Stimulated activated CD8-positive, alpha-beta memory T cell treated with anti-CD3 and anti-CD28 coated beads, Interleukin-7, amount 100 ng/mL, for 24 hours (primary cell): ENCODE data around the gene KCNG2.

ENCODE experiments used
- DNase-seq: peaks from one replicate; pipeline ENCODE4 v3.0.0-alpha.2; 2020; ENCODE audit warnings: low read depth

The KCNG2 gene

DNA sequence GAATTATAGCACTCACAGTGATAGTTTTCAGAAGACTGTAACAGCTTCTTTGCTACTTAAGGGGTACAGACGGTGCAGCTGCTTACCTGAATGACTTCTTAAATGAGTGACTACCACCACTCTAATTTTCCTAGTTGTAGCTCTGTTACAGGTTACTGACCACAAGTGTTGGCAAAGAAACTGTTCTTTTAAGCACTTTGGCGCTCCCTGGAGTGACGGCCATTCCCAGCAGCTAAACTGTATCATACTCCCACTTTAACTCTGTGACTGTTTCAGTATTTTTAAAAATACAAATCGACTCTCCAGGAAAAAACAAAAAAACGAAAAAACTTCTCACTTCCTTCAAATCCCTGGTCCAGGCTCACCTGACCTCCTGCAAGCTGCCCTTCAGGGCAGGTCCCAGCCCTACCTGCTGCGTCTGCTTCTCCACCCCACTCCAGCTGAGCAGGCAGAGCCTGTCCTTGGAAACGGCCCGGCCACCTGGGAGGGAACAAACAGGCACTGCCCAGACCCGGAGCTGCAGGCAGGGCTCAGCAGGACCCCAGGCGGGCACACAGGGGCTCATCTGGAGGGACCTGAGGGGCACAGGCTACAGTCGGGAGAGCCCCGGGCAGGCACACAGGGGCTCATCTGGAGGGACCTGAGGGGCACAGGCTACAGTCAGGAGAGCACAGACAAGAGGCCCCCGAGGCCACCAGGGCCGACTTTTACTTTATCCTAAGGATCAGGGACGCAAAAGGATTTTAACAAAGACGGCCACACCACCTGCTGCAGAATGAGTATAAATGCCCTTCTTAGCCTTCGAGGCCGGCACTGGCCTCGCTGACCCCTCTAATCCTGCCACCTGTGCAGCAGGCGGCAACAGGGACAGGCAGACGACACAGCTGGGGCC lies 129.2 kb downstream of the KCNG2 start:
- no peak for DNase-seq

DNA sequence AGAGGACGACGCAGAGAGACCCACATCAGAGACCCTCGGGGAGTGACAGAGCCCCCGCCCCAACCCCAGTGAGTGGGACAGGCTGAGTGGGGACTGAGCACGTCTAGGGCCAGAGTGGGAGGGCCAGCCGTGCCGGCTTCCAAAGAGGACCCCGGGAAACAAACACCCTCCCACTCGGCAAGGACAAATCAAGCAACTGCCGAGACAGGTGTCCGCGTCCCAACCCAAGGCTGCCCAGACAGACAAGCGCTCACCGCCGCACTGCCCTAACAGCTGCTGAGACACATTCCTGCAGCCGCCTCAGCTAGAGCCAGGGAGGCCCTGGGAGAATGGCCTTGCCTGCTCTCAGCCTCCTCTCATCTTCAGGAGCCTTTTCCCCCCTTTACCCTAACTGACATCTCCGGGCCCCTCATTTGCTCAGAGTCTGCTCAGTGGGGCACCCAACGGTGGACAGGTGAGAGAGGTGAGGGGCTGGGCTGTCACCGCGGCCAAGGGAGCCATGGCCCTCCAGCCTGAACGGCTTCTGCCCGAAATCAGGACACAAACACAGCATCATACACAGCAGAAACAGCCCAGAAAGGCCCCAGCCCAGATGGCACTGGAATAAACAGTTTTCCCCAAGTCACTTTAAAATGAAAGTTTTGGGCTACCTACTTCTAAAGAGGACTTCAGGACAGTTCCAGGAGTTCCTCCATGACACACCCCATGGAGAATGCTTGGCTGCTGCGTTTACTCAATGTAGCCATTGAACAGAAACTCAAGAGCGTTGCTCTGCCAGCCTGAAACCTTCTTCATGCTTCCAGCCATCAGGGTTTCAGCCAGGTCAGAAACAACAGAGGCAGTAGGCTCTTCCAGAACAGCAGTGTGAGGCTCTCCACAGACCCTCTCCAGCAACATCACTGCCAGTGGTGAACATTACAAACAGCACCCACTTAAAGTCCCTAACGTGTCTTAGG lies 130.1 kb downstream of the KCNG2 start:
- DNase-seq = no peak

DNA sequence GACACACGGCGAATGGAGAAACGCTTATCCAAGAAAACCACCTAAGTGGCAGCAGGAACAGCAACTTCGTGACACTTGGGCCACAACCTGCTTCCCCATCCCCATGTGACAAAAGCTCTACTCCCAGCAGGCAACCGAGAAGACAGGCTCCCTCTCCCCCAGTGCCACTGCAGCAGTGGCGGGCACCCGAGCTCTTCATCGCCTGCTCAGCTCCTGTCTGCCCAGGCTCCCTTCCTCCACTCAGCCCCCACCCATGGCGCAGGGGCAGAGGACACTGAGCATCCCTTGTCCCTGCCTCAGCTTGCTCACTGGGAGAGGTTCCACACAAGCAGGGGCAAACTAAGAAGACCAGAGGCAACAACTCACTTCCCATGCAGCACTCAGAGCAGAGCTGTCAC lies 130.8 kb downstream of the KCNG2 start:
- DNase-seq = no peak

DNA sequence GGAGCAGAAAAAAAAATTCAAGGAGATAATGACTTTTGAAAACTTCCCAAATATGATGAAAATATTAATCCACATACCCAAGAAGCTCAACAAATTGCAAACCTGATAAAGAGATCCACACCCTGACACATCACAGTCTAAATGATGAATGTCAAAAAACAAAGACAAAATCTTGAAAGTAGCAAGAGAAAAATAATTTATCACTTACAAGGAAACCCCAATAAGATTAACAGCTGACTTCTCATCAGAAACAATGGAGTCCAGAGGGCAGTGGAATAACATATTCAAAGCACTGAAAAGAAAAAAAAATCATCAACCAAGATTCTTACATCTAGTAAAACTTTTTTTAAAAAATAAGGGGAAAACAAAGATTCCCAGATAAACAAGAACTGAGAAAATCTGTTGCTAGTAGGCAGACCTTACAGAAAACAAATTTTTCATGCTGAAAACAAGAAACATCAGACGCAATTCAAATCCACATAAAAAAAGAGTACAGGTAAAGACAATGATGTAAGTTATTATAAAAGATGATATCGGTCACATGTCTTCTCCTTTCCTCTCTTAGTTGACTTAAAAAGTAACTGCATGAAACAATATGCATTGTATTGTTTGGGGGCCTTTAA lies 132.4 kb downstream of the KCNG2 start:
- no peak for DNase-seq

DNA sequence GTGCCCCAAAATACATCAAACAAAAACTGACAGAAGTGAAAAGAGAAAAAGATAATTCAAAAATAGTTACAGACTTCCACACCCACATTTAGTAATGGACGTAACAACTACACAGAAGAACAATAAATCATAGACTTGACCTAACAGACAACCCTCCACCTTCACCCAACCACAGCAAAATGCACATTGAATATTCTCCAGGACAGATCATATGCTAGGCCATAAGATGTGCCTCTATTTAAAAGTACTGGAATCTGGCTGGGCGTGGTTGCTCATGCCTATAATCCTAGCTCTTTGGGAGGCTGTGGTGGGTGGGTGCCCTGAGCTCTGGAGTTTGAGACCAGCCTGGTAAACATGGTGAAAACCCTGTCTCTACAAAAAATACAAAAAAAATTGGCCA lies 133.7 kb downstream of the KCNG2 start:
- DNase-seq = no peak

DNA sequence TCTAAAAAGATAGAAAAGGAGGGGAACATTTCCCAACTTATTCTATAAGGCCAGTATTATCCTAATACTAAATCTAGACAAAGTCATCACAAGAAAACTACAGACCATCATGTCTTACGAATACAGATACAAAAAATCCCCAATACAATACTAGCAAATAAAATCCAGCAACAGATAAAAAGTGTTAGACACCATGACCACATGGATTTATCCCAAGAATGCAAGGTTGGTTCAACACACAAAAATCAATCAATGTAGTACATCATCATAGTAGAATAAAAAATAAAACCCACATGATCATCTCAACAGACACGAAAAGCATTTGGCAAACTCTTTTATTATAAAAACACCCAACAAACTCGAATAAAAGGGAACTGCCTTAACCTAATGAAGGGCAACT lies 135.2 kb downstream of the KCNG2 start:
- DNase-seq = no peak

DNA sequence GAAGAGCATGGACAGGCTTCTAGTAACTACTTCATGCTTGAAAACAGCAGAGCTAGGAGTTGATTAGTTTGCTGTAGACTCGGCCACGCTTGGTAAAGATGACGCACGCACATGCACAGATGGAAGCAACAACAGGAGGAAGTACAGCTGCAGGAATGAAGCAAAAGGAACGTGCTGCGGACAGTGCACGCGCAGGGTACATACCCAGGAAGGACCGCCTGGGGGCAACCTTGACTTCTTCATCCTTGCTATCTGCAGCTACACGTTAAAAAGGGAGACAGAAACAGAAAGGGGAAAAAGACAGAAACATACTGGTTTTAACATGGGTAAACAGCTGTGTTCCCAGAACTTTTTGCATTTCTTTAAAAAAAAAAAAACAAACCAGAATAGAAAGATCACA lies 136.0 kb downstream of the KCNG2 start:
- DNase-seq = no peak

DNA sequence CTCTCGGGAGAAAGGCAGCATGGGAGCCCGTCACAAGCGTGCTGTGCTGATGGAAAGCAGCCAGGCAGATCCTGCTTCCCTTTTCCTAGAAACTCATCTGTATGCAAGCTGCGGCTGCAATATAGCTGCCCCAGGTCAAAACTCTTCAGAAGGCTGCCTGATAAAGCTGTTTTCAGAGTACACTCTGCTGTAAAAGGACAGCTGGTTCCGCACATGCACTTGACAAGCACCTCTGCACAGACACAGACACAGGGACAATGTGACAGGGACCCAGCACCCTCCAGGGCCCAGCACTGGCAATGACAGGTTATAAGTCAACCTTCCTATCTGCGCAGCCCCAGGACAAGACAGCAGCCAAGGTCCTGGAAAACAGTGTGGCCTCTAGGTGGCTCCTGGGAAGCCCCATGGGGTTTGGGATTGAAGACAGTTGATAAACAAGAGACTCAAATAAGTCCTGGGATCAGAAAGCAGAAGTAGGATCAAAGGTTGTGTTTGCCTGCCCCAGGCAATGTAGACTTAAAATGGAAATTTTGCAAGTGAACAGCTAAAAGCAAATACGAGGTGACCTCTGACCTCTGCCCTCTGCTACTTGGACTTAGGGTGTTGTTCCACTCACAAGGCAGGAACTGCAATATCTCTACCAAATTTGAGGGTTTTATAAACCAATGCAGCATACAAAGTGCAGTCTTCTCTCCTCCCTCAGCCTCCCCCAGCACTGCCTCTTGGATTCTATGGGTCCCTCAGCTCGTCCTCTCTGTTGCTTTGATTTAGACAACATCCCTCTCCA lies 136.8 kb downstream of the KCNG2 start:
- DNase-seq = no peak

DNA sequence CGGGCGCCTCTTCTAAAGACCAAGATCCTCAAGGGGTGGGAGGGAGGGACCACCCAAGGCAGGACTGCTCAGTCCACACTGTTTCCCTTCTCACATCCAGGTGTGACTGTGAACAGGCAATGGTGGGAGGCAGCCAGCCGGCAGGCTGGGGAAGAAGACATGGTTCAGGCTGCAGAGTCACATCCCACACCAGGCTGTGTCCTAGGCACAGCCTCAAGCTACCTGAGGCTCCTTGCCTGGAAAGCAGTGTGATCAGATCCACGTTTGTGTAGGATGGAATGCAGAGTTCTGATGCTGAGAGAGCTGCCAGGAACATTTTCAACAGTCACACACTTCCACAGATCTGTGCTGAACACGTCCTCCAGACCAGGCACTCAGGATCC lies 137.4 kb downstream of the KCNG2 start:
- no peak for DNase-seq

DNA sequence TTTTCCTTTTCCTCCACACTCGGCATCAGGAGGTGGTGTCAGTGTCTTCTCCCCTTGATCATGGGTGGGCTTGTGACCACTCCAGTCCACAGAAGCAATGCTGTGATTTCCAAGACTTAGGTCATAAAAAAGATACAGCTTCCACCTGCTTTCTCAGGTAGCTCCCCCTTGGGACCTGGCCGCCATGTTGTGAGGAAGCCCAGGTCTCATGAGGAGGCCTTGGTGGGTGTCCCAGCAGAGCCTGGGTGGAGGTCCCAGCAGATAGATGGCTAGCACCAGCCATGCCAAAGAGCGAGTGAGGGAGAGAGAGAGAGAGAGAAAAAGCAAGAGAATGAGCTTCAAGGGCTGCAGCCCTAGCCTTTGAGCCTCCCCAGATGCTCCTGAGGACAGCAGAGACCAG lies 137.8 kb downstream of the KCNG2 start:
- DNase-seq = no peak

DNA sequence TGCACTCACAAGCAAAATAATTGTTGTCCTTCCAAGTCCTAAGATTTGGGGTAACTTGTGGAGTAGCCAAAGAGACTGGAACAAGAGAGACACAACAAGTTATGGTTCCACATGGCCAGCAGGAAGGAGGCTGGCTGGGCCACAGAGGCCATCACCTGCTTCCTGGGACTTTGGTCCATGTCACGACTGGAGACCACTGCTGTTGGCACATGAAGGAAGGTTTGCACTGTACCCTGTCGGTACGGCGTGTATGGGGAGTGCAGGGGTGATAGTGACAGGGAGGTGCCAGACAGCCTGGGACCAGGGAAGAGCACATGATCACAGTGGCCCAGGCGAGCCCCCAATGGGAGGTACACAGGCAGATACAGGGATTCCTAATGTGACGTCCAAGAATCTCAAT lies 138.2 kb downstream of the KCNG2 start:
- no peak for DNase-seq

DNA sequence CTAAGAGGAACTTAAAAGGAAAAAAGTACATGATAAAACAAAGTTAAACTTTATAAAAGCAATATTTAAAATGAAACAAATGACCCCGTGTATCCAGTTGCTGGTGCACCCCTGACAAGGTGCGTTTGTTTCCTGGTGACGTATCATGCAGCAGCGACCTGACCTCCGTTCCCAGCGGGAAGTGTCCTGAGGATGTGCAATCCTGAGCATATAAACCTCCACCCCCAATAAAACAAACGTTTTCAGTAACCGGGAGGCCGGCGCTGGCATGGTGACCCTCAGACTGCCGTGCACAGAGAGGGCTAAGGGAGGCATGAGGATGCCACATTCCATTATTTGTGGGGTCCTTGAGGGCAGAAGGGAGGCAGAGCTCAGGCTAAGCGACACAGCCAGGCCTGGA lies 138.9 kb downstream of the KCNG2 start:
- DNase-seq = no peak

DNA sequence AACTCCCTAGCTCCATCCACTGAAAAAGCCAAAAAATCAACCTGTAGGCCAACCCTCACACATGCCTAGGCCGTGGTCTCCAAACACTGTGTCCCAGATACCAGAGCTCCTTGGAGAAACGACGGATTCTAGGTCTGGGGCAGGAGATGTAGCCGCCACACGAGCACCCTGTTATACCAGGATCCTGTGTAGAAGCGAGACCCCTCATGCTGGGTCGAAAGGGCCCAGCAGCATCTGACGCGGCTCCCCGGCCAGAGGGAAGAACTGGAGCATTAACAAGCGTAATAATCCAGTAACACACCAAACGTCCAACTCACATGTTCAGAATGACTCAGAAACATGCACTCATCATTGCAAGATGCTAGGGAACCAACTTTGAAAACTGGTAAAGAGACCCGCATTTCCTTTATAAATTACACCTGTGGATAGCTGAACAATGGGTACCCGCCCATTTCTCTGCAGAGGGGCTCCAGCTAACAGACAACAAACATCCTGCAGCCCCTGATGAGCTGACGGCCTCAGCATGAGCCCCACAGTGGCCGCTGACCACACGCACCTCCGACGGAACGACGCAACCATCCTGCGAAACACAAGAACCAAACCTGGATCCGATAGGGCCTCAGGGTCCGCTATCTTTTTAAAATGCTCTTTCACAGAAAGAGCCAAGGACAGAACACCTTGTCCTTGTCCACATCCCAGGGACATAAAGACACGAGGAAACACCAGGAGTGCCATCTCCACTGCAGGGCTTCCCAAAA lies 139.5 kb downstream of the KCNG2 start:
- no peak for DNase-seq

DNA sequence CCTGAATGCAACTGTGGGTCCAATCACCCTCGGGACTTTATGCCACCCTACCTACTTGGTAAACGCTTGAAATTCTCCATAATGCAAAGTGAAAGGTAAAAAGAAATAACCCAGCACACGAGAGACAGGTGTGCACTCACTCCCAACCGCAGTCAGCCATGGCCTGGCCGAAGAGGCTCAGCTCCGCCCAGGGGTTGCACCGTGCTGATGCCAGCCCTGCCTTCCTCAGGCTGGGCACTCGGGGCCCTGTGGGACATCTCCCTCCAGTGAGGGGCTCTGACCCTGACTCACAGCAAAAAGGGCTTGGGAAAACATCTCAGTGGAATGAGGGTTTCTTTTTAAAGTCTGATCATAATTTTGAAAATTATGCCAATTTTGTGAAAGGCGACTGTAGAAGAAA lies 140.5 kb downstream of the KCNG2 start:
- DNase-seq = no peak

DNA sequence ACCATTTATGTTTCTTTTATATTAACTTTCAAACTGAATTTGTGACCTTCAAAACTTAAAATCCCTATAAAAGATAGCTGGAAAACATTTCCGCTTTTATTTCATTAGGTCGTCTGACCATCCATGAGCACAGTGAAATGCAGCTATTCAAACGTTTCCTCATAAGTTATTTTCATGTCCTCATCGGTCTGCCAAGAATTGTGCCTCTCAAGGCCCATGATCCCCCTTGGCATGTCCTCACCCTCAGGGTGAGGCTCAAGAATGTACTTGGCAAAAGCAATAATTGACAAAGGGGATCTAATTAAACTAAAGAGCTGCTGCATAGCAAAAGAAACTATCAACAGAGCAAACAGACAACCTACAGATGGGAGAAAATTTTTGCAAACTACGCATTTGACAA lies 141.4 kb downstream of the KCNG2 start:
- no peak for DNase-seq

DNA sequence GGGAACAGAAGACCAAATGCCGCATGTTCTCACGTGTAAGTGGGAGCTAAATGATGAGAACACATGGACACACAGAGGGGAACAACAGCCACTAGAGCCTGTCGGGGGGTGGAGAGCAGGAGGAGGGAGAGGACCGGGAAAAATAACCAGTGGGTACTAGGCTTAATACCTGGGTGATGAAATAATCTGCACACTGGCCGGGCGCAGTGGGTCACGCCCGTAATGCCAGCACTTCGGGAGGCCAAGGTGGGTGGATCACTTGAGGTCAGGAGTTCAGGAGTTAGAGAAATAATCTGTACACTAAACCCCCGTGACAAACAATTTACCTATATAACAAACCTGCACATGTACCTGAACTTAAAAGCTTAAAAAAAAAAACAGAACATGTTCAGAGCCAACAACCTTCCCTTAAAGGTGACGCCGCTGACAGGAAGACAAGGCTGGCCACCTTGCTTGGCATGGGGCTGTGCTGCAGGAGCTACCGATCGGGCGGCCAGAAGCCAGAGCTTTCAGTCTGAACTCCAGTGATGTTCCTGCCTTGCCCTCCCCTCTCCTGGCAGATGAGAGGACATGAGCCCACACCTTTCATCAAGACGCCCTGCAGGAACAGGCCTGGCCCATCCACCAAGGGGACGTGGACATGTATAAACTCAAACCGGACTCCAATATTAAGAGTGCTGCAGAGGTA lies 142.5 kb downstream of the KCNG2 start:
- no peak for DNase-seq

DNA sequence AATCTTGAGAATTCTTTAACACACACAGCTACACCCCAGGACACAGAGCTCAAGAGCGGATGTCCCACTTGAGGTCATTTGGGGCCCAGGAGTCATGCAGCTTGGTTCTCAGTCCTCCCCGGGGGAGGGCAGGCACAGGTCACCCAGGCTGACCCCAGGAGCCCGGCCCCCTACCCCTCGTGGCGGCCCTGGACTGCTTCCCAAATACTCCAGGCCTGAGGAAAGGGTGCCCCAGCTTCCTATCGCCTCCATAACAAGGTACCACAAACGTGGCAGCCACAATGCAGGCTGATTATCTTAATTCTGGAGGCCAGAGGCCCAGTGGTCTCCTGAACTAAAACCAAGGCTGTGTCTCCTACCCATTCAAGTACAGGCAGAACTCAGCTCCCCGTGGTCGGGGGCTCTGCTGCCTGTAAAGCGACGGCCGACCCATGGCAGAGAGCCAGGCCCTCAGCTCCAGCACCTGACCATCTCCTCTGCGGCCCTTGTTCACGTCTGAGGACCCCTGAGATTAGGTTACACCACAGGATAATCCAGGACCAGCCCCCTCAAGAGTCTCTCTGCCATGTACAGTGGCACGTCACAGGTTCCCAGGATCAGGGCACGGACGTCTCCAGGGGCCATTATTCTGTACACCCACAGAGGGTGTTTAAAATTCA lies 143.2 kb downstream of the KCNG2 start:
- no peak for DNase-seq

DNA sequence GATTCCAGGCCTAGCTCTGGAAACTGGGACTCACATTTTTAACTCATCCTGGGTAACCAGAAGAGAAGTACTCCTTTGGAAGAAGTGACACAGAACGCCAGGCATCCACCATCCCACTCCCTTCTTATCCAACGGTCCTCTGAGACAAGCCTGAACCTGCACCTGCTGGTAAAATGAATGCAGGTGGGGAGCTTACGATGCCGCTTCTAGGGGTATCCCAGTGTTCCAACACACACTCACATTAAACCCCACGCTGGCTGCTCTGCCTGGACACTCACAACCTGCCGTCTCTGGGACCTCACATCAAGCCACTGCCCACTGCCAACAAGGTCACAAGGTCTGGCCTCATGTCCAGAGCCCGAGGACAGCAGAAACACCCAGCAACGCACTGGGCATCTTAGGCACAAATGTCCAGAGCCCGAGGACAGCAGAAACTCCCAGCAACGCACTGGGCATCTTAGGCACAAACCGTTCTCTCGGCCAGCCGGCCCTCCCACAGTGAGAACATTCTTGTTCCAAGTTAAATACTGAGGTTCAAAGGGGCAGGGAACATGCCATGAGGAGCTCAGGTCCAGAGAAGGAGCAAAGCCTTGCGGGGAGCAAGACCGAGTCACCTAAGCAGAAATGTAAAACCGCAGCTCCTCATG lies 143.9 kb downstream of the KCNG2 start:
- DNase-seq = no peak

DNA sequence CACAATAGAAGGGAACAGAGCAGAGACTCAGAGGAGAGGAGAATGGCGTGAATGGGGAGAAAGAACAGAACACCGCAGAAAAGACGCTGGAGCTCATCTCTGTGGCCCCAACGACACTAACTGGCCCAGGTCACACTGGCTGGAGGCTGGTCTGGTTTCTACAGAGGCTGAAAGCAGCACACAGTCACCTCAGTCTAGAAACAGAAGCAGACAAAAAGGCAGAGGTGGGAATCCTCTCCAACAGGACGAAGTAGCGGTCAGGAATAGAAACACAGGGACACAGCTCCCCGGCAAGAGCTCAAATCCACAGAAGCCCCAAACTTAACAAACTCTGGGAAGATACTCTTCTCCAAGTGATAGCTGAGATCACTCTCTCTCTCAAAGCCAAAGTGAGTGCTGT lies 144.5 kb downstream of the KCNG2 start:
- DNase-seq = no peak
